ENCODE results near the gene GHRHR.

The GHRHR gene

DNA sequence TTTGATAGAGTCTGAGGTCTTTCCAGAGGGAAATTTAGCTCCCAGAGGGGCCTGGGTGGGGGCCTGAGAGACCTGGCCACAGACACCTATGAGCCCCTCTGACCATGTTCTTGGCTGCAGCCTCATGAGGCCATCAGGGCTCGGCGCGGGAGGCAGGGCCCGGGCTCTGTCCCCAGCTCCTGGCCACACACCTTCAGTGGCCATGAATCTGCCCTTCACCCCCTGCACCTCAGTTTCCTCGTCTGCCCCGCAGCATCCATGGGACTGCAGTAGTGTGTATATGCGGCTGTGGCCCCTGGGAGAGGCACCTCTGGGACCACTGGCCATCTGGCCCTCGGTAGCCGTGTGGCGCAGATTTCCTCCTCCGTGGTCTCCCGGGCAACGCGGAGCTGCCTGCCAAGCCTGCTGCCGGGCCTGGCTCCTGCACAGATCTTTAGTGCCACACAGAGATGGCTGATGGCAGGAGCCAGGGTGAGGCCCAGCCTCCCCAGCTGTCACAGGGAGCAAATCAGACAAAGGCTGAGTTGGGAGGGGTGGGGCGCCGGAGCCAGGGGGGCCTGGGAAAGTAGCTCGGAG, 64.8 kb downstream of the GHRHR start:
- H3K18ac ChIP-seq (ENCODE audit: low read length), result no peak overlapping the region

More for the DNA sequence above, 64.8 kb downstream of the GHRHR start:
- Histone ChIP-seq H3K56ac (ENCODE audit: low read length) (no peak overlapping the region), H2BK15ac (replicated peaks; ENCODE audit: low read depth) (no peak overlapping the region), H3K27me3 (ENCODE audit: insufficient read depth, low read length, poor library complexity) (no peaks in the 10 kb centered on the region), H4K8ac (ENCODE audit: low read depth, low read length) (no peak overlapping the region), H3K4ac (ENCODE audit: low read depth, low read length) (no peak overlapping the region), H3K4me3 (ENCODE audit: low read length) (no peak overlapping the region), H2AK5ac (ENCODE audit: low read length) (no peak overlapping the region), H2BK5ac (ENCODE audit: low read length) (no peak overlapping the region), H3K4me2 (ENCODE audit: low read length) (no peak overlapping the region), H3K79me2 (ENCODE audit: control insufficient read depth, insufficient read depth, low read length) (no peaks in the 10 kb centered on the region), H3K36me3 (ENCODE audit: control insufficient read depth, insufficient read depth, low read length) (no peaks in the 10 kb centered on the region), H2BK120ac (ENCODE audit: low read depth, low read length) (no peak overlapping the region), H4K5ac (ENCODE audit: low read length) (no peak overlapping the region), H3K23ac (ENCODE audit: low read length) (no peak overlapping the region), H3K4me1 (ENCODE audit: control insufficient read depth, low read depth, low read length) (no peaks in the 10 kb centered on the region), H3K9ac (ENCODE audit: low read length) (no peak overlapping the region), H3K79me1 (ENCODE audit: low read length) (no peaks in the 10 kb centered on the region), H3K27ac (ENCODE audit: low read depth, low read length) (no peak overlapping the region)
- no CpG with 5 or more reads among the region's 18 CpGs for WGBS (ENCODE audit: extremely low coverage, insufficient coverage, low lambda C conversion rate)
- no peak for DNase-seq

All from mesendoderm (in vitro differentiated cells).